ENCODE data around the gene ABCC4.

DNA sequence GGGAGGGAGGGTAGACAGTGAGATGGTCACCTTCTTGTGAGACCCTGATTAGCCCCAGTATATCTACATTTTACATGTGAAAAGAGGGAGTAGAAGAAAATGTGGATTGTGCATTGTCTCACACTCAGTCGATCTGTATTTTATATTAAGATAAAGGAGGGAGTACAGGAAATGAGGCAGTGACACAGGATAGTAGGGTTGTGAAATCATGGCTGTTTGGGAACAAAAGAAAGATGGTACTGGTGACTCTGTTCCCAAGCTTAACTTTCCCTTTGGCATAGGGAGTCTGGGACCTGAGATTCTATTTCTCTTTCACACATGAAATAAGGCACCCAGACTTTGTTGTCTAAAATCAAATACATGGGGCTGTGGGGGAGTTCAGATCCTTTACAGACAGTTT, 194.7 kb downstream of the ABCC4 start:
- TF ChIP-seq CTCF (conservative IDR thresholded peaks at IDR 0.05 in 1 of 2, IDR thresholded peaks at IDR 0.05 in 1 of 2; ENCODE audit: low read depth in 1 of 2, low read length in 2 of 2) (no peak), EZH2 (IDR thresholded peaks at IDR 0.05; ENCODE audit: low read length, missing control alignments) (no peak)
